HG03064 (cell line): ENCODE measurements around the gene MRPL16.
"Not testable (repeated sequence)": the region's sequence is repeated elsewhere in the genome, so short reads cannot be mapped to it uniquely, and the experiment has no call there.

Source experiments
- ATAC-seq: cut with Tn5 transposase; IDR thresholded peaks from one replicate; pipeline ENCODE4 v1.9.1; 2021; ENCODE audit warnings: low read depth; ENCODE audit not compliant: unreplicated experiment

Gene MRPL16

DNA sequence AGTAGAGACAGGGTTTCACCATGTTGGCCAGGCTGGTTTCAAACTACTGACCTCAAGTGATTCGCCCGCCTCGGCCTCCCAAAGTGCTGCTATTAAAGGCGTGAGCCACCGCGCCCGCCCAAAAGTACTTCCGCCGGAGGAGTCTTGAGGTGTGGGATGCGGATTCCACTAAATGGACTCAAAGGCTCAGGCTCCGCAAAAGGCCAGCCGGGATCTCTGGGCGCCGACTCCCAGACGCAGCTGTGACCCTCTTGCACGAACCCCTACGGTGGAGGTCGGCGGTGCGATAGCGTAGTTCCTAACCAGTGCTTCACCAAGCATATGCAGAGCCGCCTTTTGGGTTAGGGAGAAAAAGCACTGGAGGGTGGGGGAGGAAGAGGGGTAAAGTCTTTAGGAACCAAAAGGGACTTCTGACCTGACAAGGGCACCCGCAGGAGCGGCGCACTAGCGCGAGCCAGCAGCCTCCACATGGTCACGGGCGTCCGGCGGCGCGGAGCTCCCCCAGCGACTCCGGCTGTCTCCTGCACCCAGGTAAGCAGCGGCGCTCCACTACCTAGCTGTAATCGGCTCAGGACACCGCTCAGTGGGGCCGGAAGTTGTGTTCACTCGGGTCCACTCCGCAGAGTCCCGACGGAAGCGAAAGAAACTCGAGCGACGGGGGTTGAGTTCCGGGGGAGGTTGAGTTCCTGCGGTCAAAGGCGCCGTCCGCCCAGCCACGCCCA is at the start of gene MRPL16:
TSS of gene MRPL16 (minus strand) at position 590 of the 722 bp plus-strand sequence. CDS start at position 470, 120 bp downstream.
- peak; percentile 94 for ATAC-seq

DNA sequence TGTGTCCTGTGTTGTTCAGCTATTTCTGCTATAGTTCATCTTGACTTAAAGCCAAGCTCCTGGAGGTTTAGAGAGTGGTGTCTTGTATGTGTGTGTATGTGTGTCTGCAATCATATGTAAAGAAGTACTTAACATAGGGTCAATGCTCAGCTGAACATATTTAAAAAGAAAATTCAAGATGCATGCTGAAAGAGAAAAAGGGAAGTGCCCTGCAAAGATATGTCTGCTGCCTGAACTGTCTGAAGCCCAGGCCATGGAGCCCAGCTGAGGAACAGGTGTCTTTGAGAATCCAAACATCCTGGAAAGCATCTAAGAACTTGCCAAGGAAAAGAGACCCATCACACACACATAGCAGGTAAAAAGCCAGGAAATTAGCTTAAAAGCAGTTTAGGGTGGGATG is 49.1 kb upstream of the MRPL16 start:
- ATAC-seq = no peak

DNA sequence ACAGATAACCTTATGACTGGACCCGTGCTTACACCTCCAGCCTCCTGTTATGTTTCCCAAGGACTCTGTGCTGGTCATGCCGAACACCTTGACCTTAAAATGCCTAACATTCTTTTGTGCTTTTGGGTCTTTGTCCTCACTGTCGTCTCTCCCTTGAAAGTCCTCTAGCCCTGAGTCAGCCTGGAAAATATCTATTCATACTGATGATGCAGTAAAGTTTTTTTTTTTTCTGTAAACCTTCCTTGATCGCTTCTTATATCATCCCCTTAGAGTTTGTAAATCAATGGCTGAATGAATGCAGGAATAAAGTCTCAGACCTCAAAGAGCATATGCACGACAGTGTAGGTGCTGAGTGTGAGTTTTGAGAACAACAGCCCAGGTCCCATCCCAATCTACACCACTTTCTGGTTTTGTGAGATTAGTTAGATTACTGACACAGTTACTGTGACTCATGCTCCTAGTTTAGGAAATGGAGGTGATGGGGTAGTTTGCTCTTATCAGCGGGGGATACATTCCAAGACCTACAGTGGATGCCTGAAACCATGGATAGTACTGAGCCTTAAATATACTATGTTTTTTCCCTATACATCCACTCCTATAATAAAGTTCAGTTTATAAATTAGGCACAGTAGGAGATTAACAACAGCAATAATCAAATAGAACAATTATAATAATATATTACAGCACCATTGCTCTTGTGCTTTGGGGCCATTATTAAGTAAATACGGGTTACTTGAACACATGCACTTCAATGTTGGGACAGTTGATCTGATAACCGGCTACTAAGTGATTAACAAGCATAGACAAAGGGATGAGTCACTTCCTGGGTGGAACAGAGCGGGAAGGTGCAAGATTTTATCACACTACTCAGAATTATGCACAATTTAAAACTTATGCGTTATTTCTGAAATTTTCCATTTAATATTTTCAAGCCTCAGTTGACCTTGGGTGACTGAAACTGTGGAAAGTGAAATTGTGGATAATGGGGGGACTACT is 47.2 kb upstream of the MRPL16 start:
- no peak for ATAC-seq

DNA sequence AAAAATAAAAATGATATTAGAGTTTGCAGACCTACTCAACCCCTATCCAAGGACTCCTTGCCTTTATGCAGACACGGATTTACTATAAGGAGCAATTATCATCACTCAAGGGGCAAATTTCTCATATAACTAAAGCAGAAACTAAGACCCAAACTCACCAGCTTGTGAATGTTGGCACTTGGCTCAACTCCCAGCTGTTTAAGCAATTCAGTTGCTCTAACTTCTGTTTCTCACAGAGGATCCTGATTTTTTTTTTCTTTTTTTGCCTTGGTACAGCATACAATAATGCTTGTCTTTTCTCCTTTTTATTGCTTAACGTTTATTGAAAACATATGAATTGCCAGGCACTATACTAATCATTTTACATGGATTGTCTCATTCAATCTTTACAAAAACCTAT is 44.3 kb upstream of the MRPL16 start:
- ATAC-seq = no peak

DNA sequence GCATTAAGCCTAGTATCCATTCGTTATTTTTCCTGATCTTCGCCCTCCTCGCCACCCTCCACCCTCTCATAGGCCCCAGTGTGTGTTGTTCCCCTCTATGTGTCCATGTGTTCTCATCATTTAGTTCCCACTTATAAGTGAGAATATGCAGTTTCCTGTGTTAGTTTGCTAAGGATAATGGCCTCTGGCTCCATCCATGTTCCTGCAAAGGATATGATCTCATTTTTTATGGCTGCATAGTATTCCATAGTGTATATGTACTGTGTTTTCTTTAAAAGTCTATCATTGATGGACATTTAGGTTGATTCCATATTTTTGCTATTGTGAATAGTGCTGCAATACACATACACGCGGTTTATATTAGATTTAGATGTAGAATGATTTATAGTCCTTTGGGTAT is 40.8 kb upstream of the MRPL16 start:
- ATAC-seq = not testable (repeated sequence)

DNA sequence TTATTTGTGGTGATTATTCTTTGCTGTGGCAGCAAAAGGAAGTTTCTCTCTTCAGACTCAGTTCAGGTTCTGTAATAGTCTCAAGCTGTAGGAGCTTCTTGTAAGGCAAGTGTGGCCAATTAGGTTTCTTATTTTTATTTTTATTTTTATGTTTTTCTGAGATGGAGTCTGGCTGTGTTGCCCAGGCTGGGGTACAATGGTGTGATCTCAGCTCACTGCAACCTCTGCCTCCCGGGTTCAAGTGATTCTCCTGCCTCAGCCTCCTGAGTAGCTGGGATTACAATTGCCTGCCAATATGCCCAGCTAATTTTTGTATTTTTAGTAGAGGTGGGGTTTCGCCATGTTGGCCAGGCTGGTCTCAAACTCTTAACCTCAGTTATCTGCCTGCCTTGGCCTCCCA is 39.0 kb upstream of the MRPL16 start:
- not testable (repeated sequence) for ATAC-seq

DNA sequence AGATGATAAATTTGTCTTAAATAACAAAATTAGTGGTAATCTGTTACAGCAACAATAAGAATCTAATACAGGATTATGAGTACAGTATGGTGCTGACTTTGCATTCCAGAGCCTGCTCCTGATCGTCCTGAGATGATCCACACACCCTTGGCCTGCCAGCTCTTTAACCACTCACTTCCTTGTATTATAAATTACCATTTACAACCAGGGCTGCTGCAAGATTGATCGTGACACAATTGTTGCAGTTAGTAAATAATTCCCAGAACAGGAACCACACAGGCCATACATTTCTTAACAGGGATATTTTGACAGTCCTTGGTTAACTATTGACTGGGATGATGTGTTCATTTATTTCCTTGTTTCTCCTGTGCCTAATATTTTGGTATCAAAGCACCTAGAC is 38.6 kb upstream of the MRPL16 start:
- no peak for ATAC-seq

DNA sequence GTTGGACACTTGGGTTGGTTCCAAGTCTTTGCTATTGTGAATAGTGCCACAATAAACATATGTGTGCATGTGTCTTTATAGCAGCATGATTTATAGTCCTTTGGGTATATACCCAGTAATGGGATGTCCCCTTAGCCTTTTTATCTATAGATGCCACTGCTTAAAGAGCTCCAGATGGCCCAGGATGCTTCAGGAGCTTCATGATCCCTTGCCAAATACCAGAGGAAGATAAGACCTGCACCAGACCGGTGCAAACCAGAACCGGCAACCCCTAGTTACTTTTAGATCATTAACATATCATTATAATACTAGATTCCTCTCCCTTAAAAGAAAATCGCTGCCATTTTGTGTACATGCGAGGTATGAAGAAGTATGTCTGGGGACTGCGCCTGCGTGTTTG is 37.9 kb upstream of the MRPL16 start:
- not testable (repeated sequence) for ATAC-seq

DNA sequence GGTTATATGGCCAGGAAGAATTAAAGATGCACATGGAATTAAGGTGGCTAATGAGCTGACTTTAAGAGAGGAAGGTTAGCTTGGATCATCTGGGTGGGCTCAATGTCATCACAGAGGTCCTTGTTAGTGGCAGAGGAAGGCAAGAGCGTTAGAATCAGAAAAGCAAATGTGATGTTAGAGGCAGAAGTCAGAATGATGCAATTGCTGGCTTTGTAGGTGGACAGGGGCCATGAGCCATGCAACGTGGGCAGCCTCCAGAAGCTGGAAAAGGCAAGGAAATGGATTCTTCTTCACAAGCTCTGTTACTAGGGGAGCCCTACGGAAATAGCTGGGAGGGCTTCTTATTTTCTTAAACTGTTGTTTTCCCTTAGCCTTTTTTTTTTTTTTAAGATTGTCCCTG is 37.0 kb upstream of the MRPL16 start:
- ATAC-seq = no peak

DNA sequence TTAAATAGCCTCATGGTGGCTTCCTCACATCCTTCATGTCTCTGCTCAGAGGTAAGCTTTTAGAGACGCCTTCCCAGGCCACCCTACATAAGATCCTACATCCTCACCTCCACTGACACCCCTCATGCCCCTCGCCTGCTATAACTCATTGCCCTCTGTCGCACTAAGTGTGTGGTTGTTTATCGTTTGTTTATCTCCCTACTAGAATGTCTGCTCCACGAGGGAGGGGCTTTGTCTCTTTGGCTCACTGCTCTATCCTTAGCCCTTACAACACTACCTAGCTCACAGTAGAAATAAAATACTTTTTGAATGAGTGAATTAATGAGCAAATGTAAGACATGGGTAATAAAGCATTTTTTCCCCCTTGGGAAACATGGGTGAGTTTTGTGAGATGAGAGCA is 36.0 kb upstream of the MRPL16 start:
- ATAC-seq = no peak

DNA sequence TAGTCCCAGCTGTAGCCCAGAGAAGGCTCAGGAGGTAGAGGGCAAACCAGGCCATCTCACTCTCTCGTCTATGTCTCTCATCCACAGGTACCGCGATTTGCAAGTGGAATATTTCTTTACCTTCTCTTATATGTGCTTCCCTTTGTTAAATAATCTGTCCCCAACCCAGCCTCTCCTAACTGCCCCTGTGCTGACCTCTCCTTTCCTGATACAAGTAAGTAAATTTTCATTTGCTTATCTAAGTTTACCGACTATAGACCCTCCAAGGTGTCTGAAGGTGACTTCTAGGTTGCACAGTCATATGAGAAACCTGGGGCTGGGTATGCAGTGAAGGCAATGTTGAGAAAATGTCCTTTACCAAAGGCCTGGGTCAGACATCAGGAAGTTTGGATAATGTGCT is 34.8 kb upstream of the MRPL16 start, which contains the start of gene CBLIF:
TSS of gene CBLIF (minus strand) at position 101 of the 400 bp plus-strand sequence. CDS start at position 55, 46 bp downstream.
- no peak for ATAC-seq

DNA sequence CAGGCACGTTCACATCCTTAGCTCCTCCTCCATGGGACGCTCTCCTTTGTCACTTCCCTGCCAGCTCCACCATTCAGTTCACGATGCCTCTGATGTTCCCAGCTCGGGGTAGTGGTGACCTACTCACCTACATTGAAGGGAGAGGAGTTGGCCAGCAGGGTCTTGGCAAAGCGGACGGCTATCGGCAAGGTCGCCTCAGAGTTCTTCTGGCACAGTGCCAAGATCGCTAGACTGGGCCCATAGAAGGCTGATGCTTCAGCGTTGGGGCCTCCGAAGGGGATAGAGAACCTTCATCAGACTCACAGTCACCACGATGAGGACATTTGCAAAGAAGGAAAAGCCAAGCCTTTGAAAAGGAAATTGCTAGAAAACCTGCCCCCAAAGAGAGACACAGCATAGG is 31.7 kb upstream of the MRPL16 start:
- no peak for ATAC-seq

DNA sequence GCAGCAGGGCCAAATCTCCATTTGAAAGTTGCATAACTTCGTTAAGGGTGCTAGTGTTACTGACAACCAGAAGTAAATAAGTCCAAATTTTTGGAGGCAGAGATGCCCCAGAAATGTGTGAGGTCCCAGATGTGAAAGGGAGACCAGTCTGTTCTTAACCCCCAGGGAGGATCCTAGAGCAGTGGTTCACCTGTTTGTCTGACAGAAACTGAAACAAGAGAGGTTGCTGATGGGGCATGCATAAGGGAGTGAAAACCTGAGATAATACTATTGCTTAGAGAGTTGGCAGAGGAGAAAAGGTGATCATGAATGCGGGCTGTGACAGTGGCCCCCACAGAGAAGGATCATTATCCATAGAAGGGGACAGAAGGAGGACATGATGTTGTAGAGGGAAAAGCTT is 30.9 kb upstream of the MRPL16 start:
- ATAC-seq = no peak

DNA sequence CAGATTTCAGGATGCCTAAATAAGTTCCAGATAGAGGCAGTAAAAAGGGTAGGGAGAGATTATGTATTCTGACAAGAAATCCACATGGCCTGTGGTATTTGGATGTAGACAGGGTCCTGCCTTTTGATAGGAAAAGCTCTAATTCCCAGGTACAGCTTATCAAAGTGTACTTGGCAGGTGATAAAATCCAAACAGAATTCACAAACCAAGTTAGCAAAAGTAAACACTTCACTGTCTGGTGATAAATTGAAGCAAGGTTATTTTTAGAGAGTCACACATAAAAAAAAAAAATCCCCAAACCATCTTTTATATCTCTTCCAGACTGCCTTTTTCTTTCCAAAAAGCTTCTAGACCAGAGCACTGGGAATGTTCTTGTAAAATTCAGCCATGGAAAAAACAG is 29.0 kb upstream of the MRPL16 start:
- no peak for ATAC-seq

DNA sequence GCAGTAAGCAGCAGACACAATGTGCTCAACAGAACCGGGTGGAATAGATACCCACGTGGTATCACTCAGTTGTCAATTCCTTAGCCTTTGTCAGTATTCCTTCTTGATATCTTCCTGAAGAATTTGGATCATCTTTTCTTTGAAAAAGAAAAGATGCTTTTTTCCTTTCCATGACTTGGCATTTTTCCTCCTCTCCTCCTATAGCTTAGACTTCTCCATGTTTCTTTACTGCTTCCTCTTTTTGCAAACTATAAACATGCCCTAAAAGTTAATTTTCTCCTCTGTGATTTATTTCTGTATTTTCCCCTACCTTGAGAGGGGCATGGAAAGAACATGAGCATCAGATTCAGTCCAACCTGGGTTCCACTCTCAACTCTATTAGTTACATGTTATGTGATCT is 23.0 kb upstream of the MRPL16 start:
- ATAC-seq = no peak

DNA sequence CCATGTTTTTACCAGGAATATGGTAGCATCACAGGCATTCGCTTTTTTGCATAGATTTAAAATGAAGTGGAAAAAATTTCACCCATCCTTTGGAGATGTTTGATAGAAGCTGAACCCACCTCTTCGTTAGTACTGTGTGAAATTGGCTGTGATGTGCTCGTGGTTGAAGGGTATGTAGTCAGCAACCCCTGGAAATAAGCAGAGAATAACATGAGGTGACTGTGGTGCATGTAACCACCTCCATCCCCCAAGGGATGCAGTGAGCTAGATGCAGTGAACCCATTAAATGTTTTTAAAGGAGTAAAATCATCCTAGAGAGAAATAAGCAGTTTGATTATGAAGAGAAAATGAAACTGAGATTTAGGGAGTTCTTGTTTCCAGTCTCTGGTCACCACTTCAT is 18.8 kb upstream of the MRPL16 start:
- ATAC-seq = no peak

DNA sequence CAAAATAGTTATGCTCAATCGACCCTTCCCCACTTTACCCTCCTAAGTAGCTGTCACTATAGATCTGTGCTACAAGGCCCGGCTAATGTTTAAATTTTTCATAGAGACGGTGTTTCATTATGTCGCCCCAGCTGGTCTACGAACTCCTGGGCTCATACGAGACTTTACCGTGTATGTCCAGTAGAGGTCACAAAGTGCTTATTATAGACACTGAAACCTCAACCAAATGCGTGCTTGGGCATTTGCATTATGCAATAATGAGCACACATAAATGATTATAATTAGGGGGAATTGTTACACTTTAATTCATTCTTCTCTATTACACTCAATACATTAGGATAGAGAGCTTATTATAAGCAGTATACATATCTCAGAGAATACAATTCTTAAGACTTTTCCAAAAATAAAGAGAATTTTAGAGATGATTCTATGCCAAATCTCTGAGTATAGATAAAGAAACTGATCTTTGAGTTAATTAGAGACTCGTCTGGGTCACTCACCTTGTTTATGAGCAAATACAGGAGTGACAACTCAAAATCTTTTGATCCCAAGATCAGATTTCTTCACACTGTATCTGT is 12.5 kb upstream of the MRPL16 start:
- peak; percentile 82 for ATAC-seq

DNA sequence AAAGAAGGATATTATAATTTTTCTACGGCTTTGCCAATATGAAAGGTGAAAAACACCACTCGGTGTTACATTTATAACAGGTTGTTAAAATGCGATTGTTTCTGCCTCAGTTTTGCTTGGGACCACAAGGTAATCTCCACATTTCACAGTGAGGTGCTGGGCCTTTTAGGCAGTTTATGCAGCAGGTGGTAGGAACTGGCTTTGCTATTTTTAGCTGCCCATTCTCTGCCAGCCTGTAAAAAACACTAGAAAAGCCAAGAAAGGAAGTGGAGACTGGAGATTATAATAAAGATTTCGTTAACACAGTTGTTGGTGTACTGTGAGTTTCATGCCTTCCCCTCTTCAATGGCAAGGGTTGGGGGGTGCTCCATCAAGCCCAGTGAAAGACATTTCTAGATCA is 8.0 kb upstream of the MRPL16 start:
- no peak for ATAC-seq

DNA sequence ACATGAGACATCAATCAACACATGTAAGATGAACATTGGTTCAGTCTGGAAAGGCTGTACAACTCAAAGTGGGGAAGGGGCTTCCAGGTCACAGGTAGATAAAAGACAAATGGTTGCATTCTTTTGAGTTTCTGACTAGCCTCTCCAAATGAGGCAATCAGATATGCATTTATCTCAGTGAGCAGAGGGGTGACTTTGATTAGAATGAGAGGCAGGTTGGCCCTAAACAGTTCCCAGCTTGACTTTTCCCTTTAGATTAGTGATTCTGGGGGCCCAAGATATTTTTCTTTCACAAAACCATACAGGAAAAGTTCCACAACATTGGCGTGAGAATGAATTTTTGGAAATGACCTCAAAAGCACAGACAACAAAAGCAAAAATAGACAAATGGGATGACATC is 5.9 kb upstream of the MRPL16 start:
- ATAC-seq = not testable (repeated sequence)

DNA sequence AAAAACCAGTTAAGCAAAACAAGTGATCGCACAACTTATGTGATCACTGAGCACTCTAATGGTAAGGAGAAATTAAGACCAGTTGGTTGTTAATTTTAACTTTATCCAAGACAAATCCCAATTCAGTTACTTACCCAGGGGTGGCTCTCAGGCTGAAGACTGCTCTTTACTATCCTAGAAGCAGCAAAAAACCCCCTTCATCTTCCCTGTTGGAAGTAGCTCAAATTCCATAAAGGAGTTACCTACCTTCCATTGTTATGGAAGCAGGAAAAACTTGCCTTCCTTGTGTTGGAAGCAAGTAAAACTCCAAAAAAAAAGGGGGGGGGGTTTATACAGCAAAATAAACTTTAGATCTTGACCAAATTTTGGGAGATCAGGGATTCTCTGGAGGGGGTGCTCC is 5.2 kb upstream of the MRPL16 start:
- ATAC-seq = no peak

DNA sequence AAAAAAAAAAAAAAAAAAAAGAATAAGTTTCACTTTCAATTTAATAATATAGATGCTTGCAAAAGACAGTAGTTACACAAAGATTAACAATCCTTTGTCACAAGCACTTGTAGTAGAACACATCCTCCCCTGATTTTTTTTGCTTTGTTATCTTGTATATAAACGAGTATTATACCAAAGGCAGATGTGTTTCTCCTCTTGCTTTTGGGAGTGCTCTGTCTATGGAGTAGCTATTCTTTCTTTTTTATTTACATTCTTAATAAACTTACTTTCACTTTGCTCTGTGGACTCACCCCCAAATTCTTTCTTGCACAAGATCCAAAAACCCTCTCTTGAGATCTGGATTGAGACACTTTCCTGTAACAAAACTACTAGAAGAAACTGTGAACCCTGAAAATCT is 3.4 kb upstream of the MRPL16 start:
- ATAC-seq = no peak
